Measurements from ENCODE around the gene NAGLU.

NAGLU gene

GRCh38 chr17:42559075-42559474, 23.0 kb downstream of the NAGLU start:
- Histone ChIP-seq H3K36me3 (ENCODE audit: control insufficient read depth, low read length) (peaks cover 22% of the 10 kb centered on the region), H3K4me1 (ENCODE audit: control insufficient read depth, low read length) (peaks cover 35% of the 10 kb centered on the region), H3K9me3 (ENCODE audit: control insufficient read depth, insufficient read depth, low read length) (no peaks in the 10 kb centered on the region), H3K9me2 (replicated peaks; ENCODE audit: control insufficient read depth, low read length) (no peaks in the 10 kb centered on the region), H3K4me3 (ENCODE audit: low read length) (no peak overlapping the region), H4K20me1 (ENCODE audit: control insufficient read depth, insufficient read depth, low read depth, low read length) (no peaks in the 10 kb centered on the region), H3K4me2 (ENCODE audit: low read length) (no peak overlapping the region), H3K27ac (ENCODE audit: low read depth, low read length) (no peak overlapping the region), H3F3A (ENCODE audit: control insufficient read depth, insufficient read depth) (no peaks in the 10 kb centered on the region), H3K79me2 (ENCODE audit: control insufficient read depth, low read length) (peaks cover 37% of the 10 kb centered on the region), H3K27me3 (ENCODE audit: control insufficient read depth, low read length) (no peaks in the 10 kb centered on the region)
- no peak for TF ChIP-seq EZH2phosphoT487 (IDR thresholded peaks at IDR 0.05; ENCODE audit: borderline replicate concordance, low read length)
- no peak for TF ChIP-seq CTCF (IDR thresholded peaks at IDR 0.05; ENCODE audit: low read depth, low read length, poor library complexity, severe bottlenecking)

- Histone ChIP-seq H4K20me1 (ENCODE audit: control insufficient read depth, insufficient read depth, low read depth, low read length) (no peaks in the 10 kb centered on the region), H3K4me2 (ENCODE audit: low read length) (no peak overlapping the region), H3K36me3 (ENCODE audit: control insufficient read depth, low read length) (peaks cover 31% of the 10 kb centered on the region), H3K79me2 (ENCODE audit: control insufficient read depth, low read length) (peaks cover 33% of the 10 kb centered on the region), H3K4me1 (ENCODE audit: control insufficient read depth, low read length) (peaks cover 29% of the 10 kb centered on the region), H3F3A (ENCODE audit: control insufficient read depth, insufficient read depth) (no peaks in the 10 kb centered on the region), H3K27ac (ENCODE audit: low read depth, low read length) (no peak overlapping the region), H3K27me3 (ENCODE audit: control insufficient read depth, low read length) (no peaks in the 10 kb centered on the region), H3K9me3 (ENCODE audit: control insufficient read depth, insufficient read depth, low read length) (no peaks in the 10 kb centered on the region), H3K9me2 (replicated peaks; ENCODE audit: control insufficient read depth, low read length) (no peaks in the 10 kb centered on the region), H3K4me3 (ENCODE audit: low read length) (no peak overlapping the region)
- TF ChIP-seq EZH2phosphoT487 (IDR thresholded peaks at IDR 0.05; ENCODE audit: borderline replicate concordance, low read length) = no peak
- no peak for TF ChIP-seq CTCF (IDR thresholded peaks at IDR 0.05; ENCODE audit: low read depth, low read length, poor library complexity, severe bottlenecking)
Observed at GRCh38 chr17:42560246-42560645, 24.2 kb downstream of the NAGLU start.

GRCh38 chr17:42561897-42562387, 25.9 kb downstream of the NAGLU start, which contains the start of gene COASY:
TSS of gene COASY (plus strand) at chr17:42562148. CDS start at chr17:42562623, 475 bp downstream.
- Histone ChIP-seq H3K36me3 (ENCODE audit: control insufficient read depth, low read length) (peaks cover 46% of the 10 kb centered on the region), H3K27ac (ENCODE audit: low read depth, low read length) (peak within 1 kb of the TSS; percentile 58), H3K27me3 (ENCODE audit: control insufficient read depth, low read length) (no peaks in the 10 kb centered on the region), H3K9me2 (replicated peaks; ENCODE audit: control insufficient read depth, low read length) (no peaks in the 10 kb centered on the region), H3K4me2 (ENCODE audit: low read length) (peak within 1 kb of the TSS; percentile 73), H3K4me3 (ENCODE audit: low read length) (peak within 1 kb of the TSS; percentile 88), H3K9me3 (ENCODE audit: control insufficient read depth, insufficient read depth, low read length) (no peaks in the 10 kb centered on the region), H3F3A (ENCODE audit: control insufficient read depth, insufficient read depth) (peaks cover 4% of the 10 kb centered on the region; the same call in 1 of the 2 replicates), H3K4me1 (ENCODE audit: control insufficient read depth, low read length) (peaks cover 27% of the 10 kb centered on the region), H3K79me2 (ENCODE audit: control insufficient read depth, low read length) (peaks cover 38% of the 10 kb centered on the region), H4K20me1 (ENCODE audit: control insufficient read depth, insufficient read depth, low read depth, low read length) (no peaks in the 10 kb centered on the region)
- no peak for TF ChIP-seq EZH2phosphoT487 (IDR thresholded peaks at IDR 0.05; ENCODE audit: borderline replicate concordance, low read length)
- no peak for TF ChIP-seq CTCF (IDR thresholded peaks at IDR 0.05; ENCODE audit: low read depth, low read length, poor library complexity, severe bottlenecking)

All from DOHH2 (cell line).